GM23248 (cell line): ENCODE results near the gene HHLA2. TPM values are rescaled to one million over a fixed set of nuclear protein-coding genes. Genes with fewer than 3 reads are reported as not detected.

Experiments used
- DNase-seq: peaks from one replicate; pipeline ENCODE4 v3.0.0-alpha.2; 2015
- H2AFZ ChIP-seq: fragments of 200-600 bp; sonication (generic); 2 replicates; pipeline ENCODE4 v1.6.1; 2016; ENCODE audit warnings: antibody characterized with exemption
- H3F3A ChIP-seq: fragments of 200-600 bp; sonication (generic); 2 replicates; pipeline ENCODE4 v1.6.1; 2016; ENCODE audit warnings: mild to moderate bottlenecking, antibody characterized with exemption, mixed run types; ENCODE audit not compliant: insufficient read depth
- H3K27ac ChIP-seq: fragments of 200-600 bp; sonication (generic); 2 replicates; pipeline ENCODE4 v1.5.1; 2016; ENCODE audit warnings: mild to moderate bottlenecking
- H3K27me3 ChIP-seq: fragments of 200-600 bp; sonication (generic); replicated peaks from 2 replicates; pipeline ENCODE4 v1.6.1; 2016; ENCODE audit warnings: mild to moderate bottlenecking; ENCODE audit not compliant: insufficient read depth
- H3K36me3 ChIP-seq: fragments of 200-600 bp; sonication (generic); 2 replicates; pipeline ENCODE4 v1.6.1; 2016; ENCODE audit warnings: low read depth, mild to moderate bottlenecking
- H3K4me1 ChIP-seq: fragments of 200-600 bp; sonication (generic); 2 replicates; pipeline ENCODE4 v1.6.1; 2016; ENCODE audit warnings: mild to moderate bottlenecking; ENCODE audit not compliant: insufficient read depth
- H3K4me2 ChIP-seq: fragments of 200-600 bp; sonication (generic); one replicate; pipeline ENCODE4 v1.6.1; 2016; ENCODE audit warnings: mild to moderate bottlenecking; ENCODE audit not compliant: unreplicated experiment
- H3K4me3 ChIP-seq: fragments of 200-600 bp; sonication (generic); 2 replicates; pipeline ENCODE4 v1.5.1; 2016; ENCODE audit warnings: mild to moderate bottlenecking
- H3K79me2 ChIP-seq: fragments of 200-600 bp; sonication (generic); 2 replicates; pipeline ENCODE4 v1.6.1; 2016; ENCODE audit warnings: mild to moderate bottlenecking; ENCODE audit not compliant: insufficient read depth
- H3K9ac ChIP-seq: fragments of 200-600 bp; sonication (generic); 2 replicates; pipeline ENCODE4 v1.6.1; 2016; ENCODE audit warnings: mild to moderate bottlenecking
- H3K9me2 ChIP-seq: fragments of 200-600 bp; sonication (generic); 2 replicates; pipeline ENCODE4 v1.6.1; 2016; ENCODE audit warnings: mixed run types, mild to moderate bottlenecking, moderate library complexity; ENCODE audit not compliant: insufficient read depth
- H3K9me3 ChIP-seq: fragments of 200-600 bp; sonication (generic); one replicate; pipeline ENCODE4 v1.6.1; 2017; ENCODE audit warnings: low read depth
- H4K20me1 ChIP-seq: fragments of 200-600 bp; sonication (generic); 2 replicates; pipeline ENCODE4 v1.6.0; 2016; ENCODE audit not compliant: insufficient read depth
- EZH2 ChIP-seq: fragments of 200-600 bp; sonication (generic); IDR thresholded peaks from 2 replicates; pipeline ENCODE4 v1.6.1; 2018; ENCODE audit warnings: antibody characterized with exemption, mild to moderate bottlenecking; ENCODE audit not compliant: insufficient read depth, poor library complexity, severe bottlenecking
- EZH2phosphoT487 ChIP-seq: fragments of 200-600 bp; sonication (generic); IDR thresholded peaks from 2 replicates; pipeline ENCODE4 v1.6.1; 2018; ENCODE audit warnings: antibody characterized with exemption, moderate library complexity, mild to moderate bottlenecking, low read depth; ENCODE audit not compliant: insufficient read depth
- WGBS, 2 experiments: methylation state at CpG; one replicate each; pipeline ENCODE4 v1.1.6; 2015 to 2017; ENCODE audit warnings: low lambda C conversion rate in 2 of 2, low coverage in 1 of 2; ENCODE audit errors: missing lambda C conversion rate in 2 of 2; 5-methylcytosine and 5-hydroxymethylcytosine counted together
- in situ Hi-C: fragments of 300-500 bp; cut with MboI; formaldehyde crosslinking; loops from 2 replicates; pipeline ENCODE4 v1.15.0; 2020
- polyA plus RNA-seq: library from polyadenylated mRNA; unstranded; fragments of >200 nt; fragmentation: Nextera tagmentation; extraction: Ambion mirVana; gene quantifications from 2 replicates; pipeline ENCODE4 v1.2.1, GENCODE V29; 2016
- total RNA-seq: library from RNA; depleted of rRNA; stranded (reverse); fragments of >200 nt; shearing (Covaris generic); gene quantifications from 2 replicates; pipeline ENCODE4 v1.2.3, GENCODE V29; 2014

The HHLA2 gene
- total and polyA plus RNA-seq, 2 experiments from 2014 or later: not detected

DNA sequence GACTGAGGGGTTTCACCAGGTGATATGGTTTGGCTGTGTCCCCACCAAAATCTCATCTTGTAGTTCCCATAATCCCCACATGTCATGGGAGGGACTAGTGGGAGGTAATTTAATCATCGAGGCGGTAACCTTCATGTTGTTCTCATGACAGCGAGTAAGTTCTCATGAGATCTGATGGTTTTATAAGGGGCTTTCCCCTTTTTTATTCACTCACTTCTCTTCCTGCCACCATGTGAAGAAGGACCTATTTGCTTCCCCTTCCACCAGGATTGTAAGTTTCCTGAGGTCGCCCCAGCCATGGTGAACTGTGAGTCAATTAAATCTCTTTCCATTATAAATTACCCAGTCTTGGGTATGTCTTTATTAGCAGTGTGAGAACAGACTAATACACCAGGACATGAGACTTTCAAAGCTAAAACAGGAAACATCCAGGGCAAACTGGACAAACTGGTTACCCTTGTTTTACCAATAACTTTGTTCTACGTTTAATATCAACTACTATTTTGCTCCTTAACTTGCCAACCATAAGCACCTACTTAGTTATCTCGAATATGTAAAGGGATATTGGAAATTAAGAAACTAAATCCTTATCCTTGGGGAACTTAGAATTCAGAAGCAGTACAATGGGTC lies 115.9 kb downstream of the HHLA2 start:
- in situ Hi-C loops: no loop called here
- TF ChIP-seq EZH2phosphoT487 (no peak), EZH2 (no peak)
- H3K79me2 ChIP-seq: no peaks in the 10 kb centered on the region
- H4K20me1 ChIP-seq: no peaks in the 10 kb centered on the region
- no peak overlapping the region for H3K4me2 ChIP-seq
- no peak overlapping the region for H3K27ac ChIP-seq
- H3K4me1 ChIP-seq: peaks cover 16% of the 10 kb centered on the region
- H3K9ac ChIP-seq: no peak overlapping the region
- H3K9me3 ChIP-seq: no peaks in the 10 kb centered on the region
- no peak overlapping the region for H3K4me3 ChIP-seq
- H2AFZ ChIP-seq: no peak overlapping the region
- 94% methylated on average over 6 of the region's 6 CpGs for WGBS, 2 experiments
- H3K36me3 ChIP-seq: no peaks in the 10 kb centered on the region
- no peaks in the 10 kb centered on the region for H3F3A ChIP-seq
- no peaks in the 10 kb centered on the region for H3K9me2 ChIP-seq
- no peak for DNase-seq
- H3K27me3 ChIP-seq: no peaks in the 10 kb centered on the region

DNA sequence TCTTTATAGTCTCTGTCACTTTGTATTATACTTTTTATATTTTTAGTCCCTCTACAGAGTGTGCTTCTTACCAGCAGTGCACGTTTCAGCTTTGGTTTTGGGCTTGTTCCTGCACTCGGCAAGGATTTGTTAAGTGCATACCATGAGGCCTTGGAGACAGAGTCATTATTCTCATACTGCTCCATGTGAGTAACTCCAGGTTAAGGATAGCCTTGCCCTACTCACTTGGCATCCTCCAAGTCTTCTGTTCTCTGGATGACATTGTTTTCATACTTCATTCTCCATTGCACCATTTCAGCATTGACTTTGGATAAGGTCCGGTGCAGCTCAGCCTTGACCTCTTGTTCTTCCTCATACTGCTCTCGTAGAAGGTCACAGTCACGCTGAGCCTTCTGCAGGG lies 117.7 kb downstream of the HHLA2 start:
- Histone ChIP-seq H4K20me1 (no peaks in the 10 kb centered on the region), H3K9me2 (no peaks in the 10 kb centered on the region), H3K36me3 (no peaks in the 10 kb centered on the region), H3F3A (0 out of 2 replicates have a peak, but pooled peaks cover 4% of the 10 kb centered on the region), H3K4me1 (peaks cover 16% of the 10 kb centered on the region), H3K9me3 (no peaks in the 10 kb centered on the region), H2AFZ (no peak overlapping the region), H3K27ac (no peak overlapping the region), H3K4me2 (no peak overlapping the region), H3K9ac (no peak overlapping the region), H3K27me3 (no peaks in the 10 kb centered on the region), H3K4me3 (no peak overlapping the region), H3K79me2 (no peaks in the 10 kb centered on the region)
- DNase-seq: peak; percentile 35
- WGBS, 2 experiments: 85 to 87% methylated on average over 5 of the region's 5 CpGs
- TF ChIP-seq EZH2 (no peak), EZH2phosphoT487 (no peak)
- in situ Hi-C loops: no loop called here

DNA sequence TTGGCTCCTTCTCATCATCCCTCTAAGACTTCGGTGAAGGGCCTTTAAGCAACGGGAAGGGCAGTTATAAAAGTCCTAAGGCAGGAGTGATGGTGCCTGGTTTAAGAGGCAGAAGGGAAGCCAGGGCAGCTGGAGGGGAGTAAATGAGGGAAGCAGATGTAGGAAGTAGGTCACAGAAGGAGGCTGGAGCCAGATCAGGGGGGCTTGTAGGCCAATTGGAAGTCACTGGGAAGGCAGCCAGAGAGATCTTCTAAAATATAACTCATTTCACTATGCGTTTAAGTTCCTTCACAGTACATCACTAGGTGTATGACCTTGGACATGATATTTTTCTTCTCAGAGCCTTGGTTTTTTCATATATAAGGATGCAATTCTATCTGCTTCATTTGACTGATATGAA lies 119.3 kb downstream of the HHLA2 start:
- Histone ChIP-seq H3K27ac (no peak overlapping the region), H3K9me3 (no peaks in the 10 kb centered on the region), H3K36me3 (no peaks in the 10 kb centered on the region), H3K79me2 (no peaks in the 10 kb centered on the region), H3F3A (0 out of 2 replicates have a peak, but pooled peaks cover 4% of the 10 kb centered on the region), H3K9me2 (no peaks in the 10 kb centered on the region), H3K4me2 (no peak overlapping the region), H2AFZ (no peak overlapping the region), H4K20me1 (no peaks in the 10 kb centered on the region), H3K4me1 (peaks cover 28% of the 10 kb centered on the region), H3K9ac (no peak overlapping the region), H3K27me3 (no peaks in the 10 kb centered on the region), H3K4me3 (no peak overlapping the region)
- WGBS, 2 experiments: 88% methylated on average over 3 of the region's 3 CpGs
- DNase-seq: no peak
- in situ Hi-C loops: no loop called here
- no peak for TF ChIP-seq EZH2phosphoT487
- TF ChIP-seq EZH2: no peak

DNA sequence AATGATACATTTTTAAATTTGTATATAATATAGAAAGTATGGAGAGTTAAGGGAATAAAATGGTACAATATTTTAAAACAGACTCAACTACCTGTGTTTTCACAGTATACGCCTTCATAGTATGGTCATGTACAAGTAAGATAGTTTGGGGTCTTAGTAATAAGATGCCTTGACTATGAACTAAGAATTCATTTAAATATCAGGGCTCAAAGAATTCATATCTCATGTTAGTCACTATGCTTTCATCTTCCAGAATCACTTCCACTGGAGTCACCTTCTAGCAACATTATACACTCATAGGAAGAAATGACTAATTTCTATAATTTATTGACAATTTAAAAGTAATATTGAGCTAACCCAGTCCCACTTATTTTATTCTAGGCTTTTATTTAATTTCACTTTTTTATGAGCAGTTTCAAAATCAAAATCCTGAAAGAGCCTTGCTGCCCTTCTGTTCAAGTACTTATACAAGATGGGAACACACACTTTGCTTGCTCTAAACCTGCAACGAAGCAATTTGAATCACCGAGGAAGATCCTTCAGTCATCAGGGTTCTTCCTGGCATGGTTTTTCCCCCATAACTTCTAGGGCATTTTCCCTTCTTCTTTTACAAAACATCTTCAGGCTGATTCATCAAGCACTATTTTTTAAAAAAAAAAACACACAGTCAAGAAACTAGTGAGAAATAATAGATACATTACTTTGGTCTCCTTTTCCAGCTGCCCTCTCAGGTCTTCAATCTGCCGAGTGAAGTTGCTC lies 119.9 kb downstream of the HHLA2 start:
- Histone ChIP-seq H3K9me3 (no peaks in the 10 kb centered on the region), H3K27ac (no peak overlapping the region), H3K4me3 (no peak overlapping the region), H4K20me1 (no peaks in the 10 kb centered on the region), H2AFZ (no peak overlapping the region), H3K4me1 (peaks cover 33% of the 10 kb centered on the region), H3K9me2 (no peaks in the 10 kb centered on the region), H3K79me2 (no peaks in the 10 kb centered on the region), H3K4me2 (no peak overlapping the region), H3K36me3 (no peaks in the 10 kb centered on the region), H3K27me3 (no peaks in the 10 kb centered on the region), H3F3A (peaks cover 7% of the 10 kb centered on the region; the same call in 1 of the 2 replicates), H3K9ac (no peak overlapping the region)
- in situ Hi-C loops: no loop called here
- DNase-seq: peak; percentile 36
- TF ChIP-seq EZH2: no peak
- TF ChIP-seq EZH2phosphoT487: no peak
- 75 to 78% methylated on average over 4 of the region's 4 CpGs for WGBS, 2 experiments
